ENCODE measurements around the gene SLC4A5.

Gene SLC4A5

DNA sequence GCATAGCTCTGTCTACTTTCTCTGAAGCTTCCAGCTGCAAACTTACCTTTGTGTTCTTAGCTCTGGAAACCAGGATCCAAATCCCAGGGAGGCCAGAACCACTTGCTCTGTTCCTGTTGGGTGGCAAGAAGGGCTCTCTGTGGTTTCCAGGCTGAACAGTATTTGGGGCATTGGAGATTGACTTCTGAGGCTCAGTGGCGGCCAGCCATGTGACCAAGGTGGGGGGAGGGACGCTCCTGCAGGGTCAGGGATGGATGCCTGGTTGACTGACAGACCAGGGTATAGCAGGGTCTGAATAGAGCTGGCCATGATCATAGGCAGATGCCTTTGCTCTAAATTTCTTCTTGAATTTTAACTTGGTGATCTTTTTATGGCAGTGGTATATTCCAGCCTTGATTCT is 15.1 kb downstream of the SLC4A5 start:
- Histone ChIP-seq H3K4me2 (ENCODE audit: low read length) (no peak overlapping the region), H3K9me2 (replicated peaks; ENCODE audit: control insufficient read depth, low read length) (no peaks in the 10 kb centered on the region), H3F3A (ENCODE audit: control insufficient read depth, insufficient read depth) (no peaks in the 10 kb centered on the region)

GRCh38 chr2:74327627-74328026 is 15.6 kb downstream of the SLC4A5 start:
- Histone ChIP-seq H3K79me2 (ENCODE audit: control insufficient read depth, low read length) (no peaks in the 10 kb centered on the region), H3K4me1 (ENCODE audit: control insufficient read depth, low read length) (no peaks in the 10 kb centered on the region), H3F3A (ENCODE audit: control insufficient read depth, insufficient read depth) (no peaks in the 10 kb centered on the region), H3K4me2 (ENCODE audit: low read length) (no peak overlapping the region), H3K9me2 (replicated peaks; ENCODE audit: control insufficient read depth, low read length) (no peaks in the 10 kb centered on the region), H3K27ac (ENCODE audit: low read depth, low read length) (no peak overlapping the region), H3K27me3 (ENCODE audit: control insufficient read depth, low read length) (peaks cover 33% of the 10 kb centered on the region), H3K4me3 (ENCODE audit: low read length) (no peak overlapping the region), H3K9me3 (ENCODE audit: control insufficient read depth, insufficient read depth, low read length) (no peaks in the 10 kb centered on the region), H4K20me1 (ENCODE audit: control insufficient read depth, insufficient read depth, low read depth, low read length) (no peaks in the 10 kb centered on the region), H3K36me3 (ENCODE audit: control insufficient read depth, low read length) (no peaks in the 10 kb centered on the region)
- TF ChIP-seq CTCF (IDR thresholded peaks at IDR 0.05; ENCODE audit: low read depth, low read length, poor library complexity, severe bottlenecking) (no peak), EZH2phosphoT487 (IDR thresholded peaks at IDR 0.05; ENCODE audit: borderline replicate concordance, low read length) (no peak)

More for the DNA sequence above, 15.1 kb downstream of the SLC4A5 start:
- Histone ChIP-seq H3K27ac (ENCODE audit: low read depth, low read length) (no peak overlapping the region), H3K4me1 (ENCODE audit: control insufficient read depth, low read length) (no peaks in the 10 kb centered on the region), H3K36me3 (ENCODE audit: control insufficient read depth, low read length) (no peaks in the 10 kb centered on the region), H3K9me3 (ENCODE audit: control insufficient read depth, insufficient read depth, low read length) (no peaks in the 10 kb centered on the region), H3K4me3 (ENCODE audit: low read length) (no peak overlapping the region), H3K27me3 (ENCODE audit: control insufficient read depth, low read length) (peaks cover 33% of the 10 kb centered on the region), H3K79me2 (ENCODE audit: control insufficient read depth, low read length) (no peaks in the 10 kb centered on the region), H4K20me1 (ENCODE audit: control insufficient read depth, insufficient read depth, low read depth, low read length) (no peaks in the 10 kb centered on the region)
- TF ChIP-seq EZH2phosphoT487 (IDR thresholded peaks at IDR 0.05; ENCODE audit: borderline replicate concordance, low read length) (no peak), CTCF (IDR thresholded peaks at IDR 0.05; ENCODE audit: low read depth, low read length, poor library complexity, severe bottlenecking) (no peak)

- Histone ChIP-seq H3K27ac (ENCODE audit: low read depth, low read length) (no peak overlapping the region), H3F3A (ENCODE audit: control insufficient read depth, insufficient read depth) (no peaks in the 10 kb centered on the region), H3K4me3 (ENCODE audit: low read length) (no peak overlapping the region), H3K27me3 (ENCODE audit: control insufficient read depth, low read length) (peaks cover 31% of the 10 kb centered on the region), H3K4me1 (ENCODE audit: control insufficient read depth, low read length) (no peaks in the 10 kb centered on the region), H3K9me3 (ENCODE audit: control insufficient read depth, insufficient read depth, low read length) (no peaks in the 10 kb centered on the region), H3K79me2 (ENCODE audit: control insufficient read depth, low read length) (no peaks in the 10 kb centered on the region), H4K20me1 (ENCODE audit: control insufficient read depth, insufficient read depth, low read depth, low read length) (no peaks in the 10 kb centered on the region), H3K4me2 (ENCODE audit: low read length) (no peak overlapping the region), H3K9me2 (replicated peaks; ENCODE audit: control insufficient read depth, low read length) (no peaks in the 10 kb centered on the region), H3K36me3 (ENCODE audit: control insufficient read depth, low read length) (no peaks in the 10 kb centered on the region)
- TF ChIP-seq EZH2phosphoT487 (IDR thresholded peaks at IDR 0.05; ENCODE audit: borderline replicate concordance, low read length): no peak
- TF ChIP-seq CTCF (IDR thresholded peaks at IDR 0.05; ENCODE audit: low read depth, low read length, poor library complexity, severe bottlenecking): no peak
Observed at GRCh38 chr2:74327199-74327598, 16.0 kb downstream of the SLC4A5 start.

- no peak for TF ChIP-seq EZH2phosphoT487 (IDR thresholded peaks at IDR 0.05; ENCODE audit: borderline replicate concordance, low read length)
- TF ChIP-seq CTCF (IDR thresholded peaks at IDR 0.05; ENCODE audit: low read depth, low read length, poor library complexity, severe bottlenecking): no peak
- Histone ChIP-seq H3K27me3 (ENCODE audit: control insufficient read depth, low read length) (peaks cover 27% of the 10 kb centered on the region), H3K9me3 (ENCODE audit: control insufficient read depth, insufficient read depth, low read length) (no peaks in the 10 kb centered on the region), H3K9me2 (replicated peaks; ENCODE audit: control insufficient read depth, low read length) (no peaks in the 10 kb centered on the region), H3K4me2 (ENCODE audit: low read length) (no peak overlapping the region), H3K79me2 (ENCODE audit: control insufficient read depth, low read length) (no peaks in the 10 kb centered on the region), H3F3A (ENCODE audit: control insufficient read depth, insufficient read depth) (no peaks in the 10 kb centered on the region), H3K4me1 (ENCODE audit: control insufficient read depth, low read length) (no peaks in the 10 kb centered on the region), H3K27ac (ENCODE audit: low read depth, low read length) (no peak overlapping the region), H4K20me1 (ENCODE audit: control insufficient read depth, insufficient read depth, low read depth, low read length) (no peaks in the 10 kb centered on the region), H3K4me3 (ENCODE audit: low read length) (no peak overlapping the region), H3K36me3 (ENCODE audit: control insufficient read depth, low read length) (no peaks in the 10 kb centered on the region)
Observed at GRCh38 chr2:74325815-74326214, 17.4 kb downstream of the SLC4A5 start.

All from DOHH2 (cell line).